ENCODE measurements around the gene SLC30A7. TPM values are rescaled to one million over a fixed set of nuclear protein-coding genes. Genes with fewer than 3 reads are reported as not detected.
"Not testable (repeated sequence)": the region's sequence is repeated elsewhere in the genome, so short reads cannot be mapped to it uniquely, and the experiment has no call there.

The SLC30A7 gene
- total RNA-seq, 2 donors from 2014 or later = 26.3 to 34.5 TPM

- Mint-ChIP-seq H3K27ac (peak overlapping the region; percentile 1), H3K27me3 (no peaks in the 10 kb centered on the region), H3K36me3 (ENCODE audit: low read depth) (peaks cover 16% of the 10 kb centered on the region), H3K4me3 (no peak overlapping the region), H3K4me1 (no peaks in the 10 kb centered on the region)
- H3K9me3 ChIP-seq (ENCODE audit: control insufficient read depth, low read length, poor library complexity, severe bottlenecking) = peaks cover 17% of the 10 kb centered on the region
- ATAC-seq = no peak
- DNase-seq = no peak
These were observed 54.4 kb downstream of the SLC30A7 start for GRCh38 chr1:100950337-100950736.

- Mint-ChIP-seq H3K27me3 (no peaks in the 10 kb centered on the region), H3K4me1 (no peaks in the 10 kb centered on the region), H3K36me3 (ENCODE audit: low read depth) (peaks cover 14% of the 10 kb centered on the region), H3K4me3 (no peak overlapping the region), H3K27ac (peak overlapping the region; percentile 1)
- peaks cover 17% of the 10 kb centered on the region for H3K9me3 ChIP-seq (ENCODE audit: control insufficient read depth, low read length, poor library complexity, severe bottlenecking)
- no peak for DNase-seq
- no peak for ATAC-seq
These were observed 54.9 kb downstream of the SLC30A7 start for GRCh38 chr1:100950781-100951180.

- no peak for DNase-seq
- Mint-ChIP-seq H3K27ac (no peak overlapping the region), H3K27me3 (no peaks in the 10 kb centered on the region), H3K36me3 (ENCODE audit: low read depth) (peaks cover 12% of the 10 kb centered on the region), H3K4me3 (no peak overlapping the region), H3K4me1 (no peaks in the 10 kb centered on the region)
- ATAC-seq = no peak
- peaks cover 17% of the 10 kb centered on the region for H3K9me3 ChIP-seq (ENCODE audit: control insufficient read depth, low read length, poor library complexity, severe bottlenecking)
These were observed 56.3 kb downstream of the SLC30A7 start for GRCh38 chr1:100952104-100952745.

GRCh38 chr1:100952970-100953369 is 57.1 kb downstream of the SLC30A7 start:
- not testable (repeated sequence) for H3K4me1 Mint-ChIP-seq, ATAC-seq, H3K27me3 Mint-ChIP-seq, H3K27ac Mint-ChIP-seq, H3K4me3 Mint-ChIP-seq, DNase-seq
- H3K9me3 ChIP-seq (ENCODE audit: control insufficient read depth, low read length, poor library complexity, severe bottlenecking) = peaks cover 15% of the 10 kb centered on the region
- H3K36me3 Mint-ChIP-seq (ENCODE audit: low read depth) = peaks cover 12% of the 10 kb centered on the region

- Mint-ChIP-seq H3K27ac (peak overlapping the region; percentile 2), H3K4me1 (peaks cover 3% of the 10 kb centered on the region), H3K27me3 (no peaks in the 10 kb centered on the region), H3K4me3 (no peak overlapping the region), H3K36me3 (ENCODE audit: low read depth) (peaks cover 7% of the 10 kb centered on the region)
- no peak for DNase-seq
- peaks cover 12% of the 10 kb centered on the region for H3K9me3 ChIP-seq (ENCODE audit: control insufficient read depth, low read length, poor library complexity, severe bottlenecking)
- ATAC-seq = no peak
These were observed 58.3 kb downstream of the SLC30A7 start for GRCh38 chr1:100953960-100954730.

GRCh38 chr1:100955322-100955721 is 59.4 kb downstream of the SLC30A7 start:
- H3K27me3 Mint-ChIP-seq = no peaks in the 10 kb centered on the region
- H3K9me3 ChIP-seq (ENCODE audit: control insufficient read depth, low read length, poor library complexity, severe bottlenecking) = peaks cover 12% of the 10 kb centered on the region
- H3K27ac Mint-ChIP-seq = no peak overlapping the region
- peaks cover 7% of the 10 kb centered on the region for H3K4me1 Mint-ChIP-seq
- H3K4me3 Mint-ChIP-seq = no peak overlapping the region
- H3K36me3 Mint-ChIP-seq (ENCODE audit: low read depth) = peaks cover 9% of the 10 kb centered on the region
- no peak for DNase-seq
- no peak for ATAC-seq

GRCh38 chr1:100959502-100960060 is 63.7 kb downstream of the SLC30A7 start:
- Mint-ChIP-seq H3K36me3 (ENCODE audit: low read depth) (peaks cover 12% of the 10 kb centered on the region), H3K4me1 (peaks cover 20% of the 10 kb centered on the region), H3K4me3 (no peak overlapping the region), H3K27me3 (no peaks in the 10 kb centered on the region), H3K27ac (peak overlapping the region; percentile 12)
- no peak for DNase-seq
- ATAC-seq = no peak
- H3K9me3 ChIP-seq (ENCODE audit: control insufficient read depth, low read length, poor library complexity, severe bottlenecking) = no peaks in the 10 kb centered on the region

- DNase-seq = no peak
- H3K27ac Mint-ChIP-seq = peak overlapping the region; percentile 12
- no peaks in the 10 kb centered on the region for H3K9me3 ChIP-seq (ENCODE audit: control insufficient read depth, low read length, poor library complexity, severe bottlenecking)
- H3K4me1 Mint-ChIP-seq = peaks cover 20% of the 10 kb centered on the region
- H3K4me3 Mint-ChIP-seq = no peak overlapping the region
- ATAC-seq = no peak
- peaks cover 12% of the 10 kb centered on the region for H3K36me3 Mint-ChIP-seq (ENCODE audit: low read depth)
- no peaks in the 10 kb centered on the region for H3K27me3 Mint-ChIP-seq
These were observed 64.2 kb downstream of the SLC30A7 start for GRCh38 chr1:100960098-100960497.

GRCh38 chr1:100968621-100969020 is 72.7 kb downstream of the SLC30A7 start:
- Mint-ChIP-seq H3K27me3 (no peaks in the 10 kb centered on the region), H3K36me3 (ENCODE audit: low read depth) (peaks cover 13% of the 10 kb centered on the region), H3K4me1 (peaks cover 16% of the 10 kb centered on the region), H3K27ac (no peak overlapping the region), H3K4me3 (no peak overlapping the region)
- no peak for ATAC-seq
- no peaks in the 10 kb centered on the region for H3K9me3 ChIP-seq (ENCODE audit: control insufficient read depth, low read length, poor library complexity, severe bottlenecking)
- DNase-seq = no peak

- Mint-ChIP-seq H3K36me3 (ENCODE audit: low read depth) (peaks cover 13% of the 10 kb centered on the region), H3K27ac (no peak overlapping the region), H3K4me1 (peaks cover 19% of the 10 kb centered on the region), H3K4me3 (no peak overlapping the region), H3K27me3 (no peaks in the 10 kb centered on the region)
- ATAC-seq (no peak), DNase-seq (no peak)
- no peaks in the 10 kb centered on the region for H3K9me3 ChIP-seq (ENCODE audit: control insufficient read depth, low read length, poor library complexity, severe bottlenecking)
These were observed 73.4 kb downstream of the SLC30A7 start for GRCh38 chr1:100969327-100969726.

- no peak for ATAC-seq
- no peaks in the 10 kb centered on the region for H3K9me3 ChIP-seq (ENCODE audit: control insufficient read depth, low read length, poor library complexity, severe bottlenecking)
- Mint-ChIP-seq H3K27ac (peak overlapping the region; percentile 77), H3K4me1 (peaks cover 19% of the 10 kb centered on the region), H3K4me3 (no peak overlapping the region), H3K27me3 (no peaks in the 10 kb centered on the region), H3K36me3 (ENCODE audit: low read depth) (peaks cover 15% of the 10 kb centered on the region)
- DNase-seq = no peak
These were observed 75.1 kb downstream of the SLC30A7 start for GRCh38 chr1:100971021-100971420.

- H3K36me3 Mint-ChIP-seq (ENCODE audit: low read depth) = peaks cover 14% of the 10 kb centered on the region
- H3K4me1 Mint-ChIP-seq = peaks cover 23% of the 10 kb centered on the region
- no peaks in the 10 kb centered on the region for H3K9me3 ChIP-seq (ENCODE audit: control insufficient read depth, low read length, poor library complexity, severe bottlenecking)
- H3K27me3 Mint-ChIP-seq = no peaks in the 10 kb centered on the region
- H3K4me3 Mint-ChIP-seq = no peak overlapping the region
- DNase-seq (no peak), ATAC-seq (no peak)
- H3K27ac Mint-ChIP-seq = peak overlapping the region; percentile 77
These were observed 76.3 kb downstream of the SLC30A7 start for GRCh38 chr1:100972185-100972584.

GRCh38 chr1:100976936-100977335 is 81.0 kb downstream of the SLC30A7 start:
- Mint-ChIP-seq H3K4me1 (peaks cover 16% of the 10 kb centered on the region), H3K27me3 (no peaks in the 10 kb centered on the region), H3K36me3 (ENCODE audit: low read depth) (peaks cover 13% of the 10 kb centered on the region), H3K4me3 (no peak overlapping the region), H3K27ac (no peak overlapping the region)
- ATAC-seq = no peak
- DNase-seq = no peak
- no peaks in the 10 kb centered on the region for H3K9me3 ChIP-seq (ENCODE audit: control insufficient read depth, low read length, poor library complexity, severe bottlenecking)

Data from T-helper 17 cell (primary cell).